HepG2 (cell line): Measurements from ENCODE around the gene PFDN1. TPM values are rescaled to one million over a fixed set of nuclear protein-coding genes. Genes with fewer than 3 reads are reported as not detected.

Source experiments
- PAXIP1 ChIP-seq: sonication (generic); formaldehyde crosslinking; conservative IDR thresholded peaks from 2 replicates; pipeline ENCODE4 v1.4.0; 2020; ENCODE audit warnings: mild to moderate bottlenecking, missing genetic modification reagents, moderate library complexity
- PRDM10 ChIP-seq: sonication (generic); formaldehyde crosslinking; IDR thresholded peaks from 2 replicates; pipeline ENCODE4 v1.4.0; 2020; ENCODE audit warnings: low read depth, missing genetic modification reagents
- polyA plus RNA-seq, 8 experiments: library from polyadenylated mRNA; depleted of rRNA in 3 of 8; stranded (reverse) in 7 of 8; unstranded in 1 of 8; fragments of >200 nt; fragmentation: Illumina TruSeq in 4 of 8; extraction: Trizol in 4 of 8; gene quantifications; 2 replicates each; pipeline versions ENCODE4 v1.2.1 to v1.2.3, GENCODE V29; 2011 to 2016; ENCODE audit warnings: low read depth in 4 of 8, missing spikeins in 1 of 8, mixed read lengths in 1 of 8; ENCODE audit not compliant: insufficient read depth in 1 of 8
- total RNA-seq, 5 experiments: library from RNA; depleted of rRNA; stranded (reverse); fragments of >200 nt; fragmentation: Illumina TruSeq; extraction: Trizol; gene quantifications; 2 replicates each; pipeline ENCODE4 v1.2.3, GENCODE V29; 2016; ENCODE audit warnings: low read depth in 1 of 5

Gene PFDN1
- total and polyA plus RNA-seq, 2 of the 13 experiments (the other 11 are each of a cell fraction or from before 2014, with no cell fraction given), result 67.2 to 70.8 TPM

GRCh38 chr5:140293091-140293848 lies 9.6 kb downstream of the PFDN1 start (continued):
- TF ChIP-seq PRDM10 (CRISPR knock-in tag), result no peak
- peak; percentile 94 for TF ChIP-seq PAXIP1 (CRISPR knock-in tag)
